Amniotic stem cell (primary cell): ENCODE results near the gene CRYGN.

ENCODE experiments used
- DNase-seq: peaks from one replicate; lab custom pipeline; 2025; lab: John Stamatoyannopoulos, UW

Gene CRYGN

GRCh38 chr7:151391358-151391730 is 48.6 kb downstream of the CRYGN start:
- no peak for DNase-seq

DNA sequence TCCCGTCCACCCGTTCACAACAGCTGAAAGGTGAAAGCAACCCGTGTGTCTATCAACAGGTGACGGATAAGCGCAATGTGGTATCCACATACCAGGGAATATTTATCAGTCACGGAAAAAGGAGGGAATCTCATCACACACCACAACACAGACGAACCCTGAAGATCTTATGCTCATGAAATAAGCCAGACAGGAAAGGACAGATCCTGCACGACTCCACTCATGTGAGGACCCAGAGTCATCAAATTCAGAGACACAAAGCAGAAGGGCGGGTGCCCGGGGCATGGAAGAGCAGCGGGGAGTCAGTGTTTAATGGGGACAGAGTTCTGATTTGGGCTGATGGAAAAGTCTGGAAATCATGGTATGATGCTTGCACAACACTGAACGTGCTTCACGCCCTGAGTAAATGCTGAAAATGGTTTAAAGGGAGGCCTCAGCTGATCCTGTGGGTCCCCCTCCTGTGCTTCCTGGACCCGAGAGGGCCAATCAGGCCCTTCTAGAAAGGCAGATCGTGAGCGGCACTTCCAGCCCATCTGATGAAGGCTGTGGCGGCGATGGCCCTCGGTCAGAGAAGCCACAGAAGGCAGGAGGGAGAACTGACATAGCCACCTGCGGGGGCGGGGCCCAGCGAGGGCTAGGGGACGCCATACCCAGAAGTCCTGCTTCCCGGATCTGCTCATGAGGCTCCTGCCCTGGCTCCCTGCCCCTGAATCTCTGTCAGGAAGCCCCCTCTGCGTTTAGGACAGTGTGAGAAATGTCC is 49.2 kb downstream of the CRYGN start:
- no peak for DNase-seq

- DNase-seq: no peak
Observed at GRCh38 chr7:151389768-151390597, 50.0 kb downstream of the CRYGN start.

- no peak for DNase-seq
Observed at GRCh38 chr7:151389096-151389767, 50.7 kb downstream of the CRYGN start.

DNA sequence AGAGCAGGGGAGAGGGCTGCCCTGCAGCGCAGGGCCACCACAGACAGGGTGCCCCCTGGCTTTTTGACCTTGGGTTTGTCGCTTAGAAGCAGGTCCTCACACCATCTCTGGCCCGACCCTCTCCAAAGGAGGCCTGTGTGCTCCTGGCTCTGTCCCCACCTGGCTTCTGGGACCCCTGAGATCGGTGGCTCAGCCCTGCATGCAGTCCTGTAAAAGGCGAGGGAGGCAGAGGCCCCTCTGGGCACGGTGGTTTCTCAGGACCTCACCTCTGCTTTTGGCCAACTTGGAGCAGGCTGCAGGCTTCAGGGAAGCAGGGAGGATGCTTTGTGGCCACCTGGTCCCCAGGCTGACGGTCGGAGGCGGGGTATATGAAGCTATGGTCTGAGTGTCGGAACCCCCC is 51.5 kb downstream of the CRYGN start:
- no peak for DNase-seq

GRCh38 chr7:151388007-151388297 is 52.0 kb downstream of the CRYGN start:
- DNase-seq: no peak

GRCh38 chr7:151387161-151388006 is 52.6 kb downstream of the CRYGN start:
- DNase-seq: no peak

GRCh38 chr7:151386301-151387160 is 53.4 kb downstream of the CRYGN start:
- no peak for DNase-seq

DNA sequence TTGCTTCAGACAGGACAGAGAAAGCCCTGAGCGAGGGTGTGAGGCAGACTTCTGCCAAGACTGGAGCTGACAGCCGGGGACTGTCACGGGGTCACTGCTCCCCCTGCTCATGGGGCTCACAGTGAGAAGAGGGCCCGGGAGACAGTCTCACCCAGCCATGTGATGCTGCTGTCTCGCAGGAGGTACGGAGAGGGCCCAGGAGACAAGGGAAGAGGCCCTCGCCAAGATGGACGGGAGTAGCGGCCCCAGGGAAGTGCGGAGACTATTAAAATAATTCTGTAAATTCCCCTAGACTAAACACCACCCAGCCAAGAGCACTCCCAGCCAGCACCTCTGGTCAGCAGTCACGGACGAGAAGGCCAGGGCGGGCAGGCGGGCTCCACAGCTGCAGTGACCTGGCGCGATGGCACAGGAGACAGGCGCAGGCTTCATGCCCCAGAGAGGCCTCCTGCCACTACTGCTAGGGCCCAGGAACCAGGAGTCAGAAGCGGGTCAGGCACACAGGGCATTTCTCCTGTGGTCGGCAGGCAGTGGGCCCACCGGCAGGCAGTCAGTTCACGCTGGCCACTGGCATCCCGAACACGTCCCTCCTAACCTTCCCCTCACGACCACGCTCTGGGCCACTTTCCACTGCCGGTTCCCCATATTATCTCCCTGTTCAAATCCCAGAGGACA is 54.2 kb downstream of the CRYGN start:
- no peak for DNase-seq

DNA sequence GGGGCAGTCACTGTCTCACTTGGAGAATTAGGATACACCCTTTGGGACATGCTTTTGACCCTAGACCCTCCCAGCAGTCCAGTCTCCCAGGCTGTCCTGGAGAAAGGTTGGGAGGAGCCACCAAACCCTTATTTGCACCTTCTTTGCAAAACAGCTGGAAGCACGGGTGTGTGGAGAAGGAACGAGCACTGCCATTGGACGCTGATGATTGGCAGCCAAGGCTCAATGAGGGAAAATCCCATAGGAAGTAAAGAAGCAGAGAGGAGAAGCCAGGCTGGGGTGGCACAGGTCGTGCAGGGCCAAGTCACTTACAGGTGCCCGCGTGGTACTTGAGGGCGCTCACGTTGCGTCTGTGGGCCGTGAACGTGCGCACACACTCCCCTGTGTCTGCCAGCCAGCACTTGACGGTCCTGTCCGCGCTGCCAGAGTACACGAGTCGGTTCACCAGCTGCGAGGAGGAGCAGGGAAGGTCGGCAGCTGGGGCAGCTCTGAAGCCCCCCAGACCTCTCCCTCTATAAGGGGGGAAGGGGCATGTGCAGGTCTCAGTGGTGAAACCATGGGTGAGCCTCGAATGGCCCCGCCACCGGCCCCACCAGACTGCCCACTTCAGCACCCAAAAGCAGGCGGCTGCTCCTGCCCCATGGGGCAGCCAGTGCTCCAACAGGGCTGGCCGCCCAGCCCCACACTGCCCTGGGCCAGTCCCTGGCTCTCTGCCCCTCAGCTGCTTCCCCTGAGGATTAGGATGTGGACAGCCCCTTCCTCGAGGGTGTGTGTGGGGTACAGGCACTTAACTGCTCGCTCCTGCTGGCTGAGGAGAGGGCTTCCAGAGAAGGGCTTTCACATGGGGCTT is 54.9 kb downstream of the CRYGN start:
- no peak for DNase-seq

DNA sequence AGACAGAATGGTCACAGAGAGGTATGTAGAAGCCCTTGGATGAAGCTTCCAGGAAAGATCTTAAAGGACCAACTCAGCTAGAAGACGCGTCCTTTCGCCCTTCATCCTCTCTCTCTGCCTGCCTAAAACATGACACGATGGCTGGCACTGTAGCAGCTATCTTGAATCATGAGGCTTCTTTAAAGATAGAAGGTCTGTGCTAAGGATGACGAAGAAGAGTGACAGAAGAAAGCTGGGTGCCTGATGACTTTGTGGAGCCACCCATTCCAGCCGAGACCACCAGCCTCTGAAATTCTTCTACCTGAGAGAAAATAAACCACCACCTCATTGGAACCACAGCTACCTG is 55.6 kb downstream of the CRYGN start:
- no peak for DNase-seq

DNA sequence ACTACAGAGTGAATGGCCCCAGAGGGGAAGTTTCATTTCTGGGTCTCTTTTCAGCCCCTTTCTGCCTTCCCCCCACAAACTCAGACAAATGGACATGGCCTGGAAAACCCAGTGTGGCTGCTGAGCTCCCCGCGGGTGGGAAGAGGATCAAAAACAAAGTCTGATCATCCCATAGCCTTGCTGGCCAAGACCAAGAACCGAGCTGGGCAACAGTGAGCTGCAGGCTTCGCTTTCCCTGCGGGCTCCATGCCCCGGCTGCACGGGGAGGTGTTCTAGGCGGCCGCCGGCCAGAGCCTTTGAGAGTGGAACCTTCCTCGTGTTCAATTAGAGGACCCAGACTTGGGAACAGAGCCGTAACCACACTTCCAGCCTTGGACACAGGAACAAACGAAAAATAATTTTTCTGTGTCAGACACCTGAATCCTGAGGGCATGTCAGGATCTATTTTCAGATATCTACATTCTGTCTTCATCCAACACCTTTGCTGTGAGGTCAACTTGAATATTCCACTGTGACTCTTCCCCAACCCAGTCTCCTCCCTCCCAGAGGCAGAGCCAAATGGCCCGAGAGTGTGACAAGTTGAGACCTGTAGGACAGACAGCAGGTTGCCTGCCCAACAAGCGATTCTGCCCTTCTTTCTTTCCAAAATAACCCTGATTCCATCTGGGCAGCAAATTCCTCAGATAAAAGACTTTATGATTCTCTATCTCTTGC is 56.1 kb downstream of the CRYGN start:
- no peak for DNase-seq

GRCh38 chr7:151382079-151382885 is 57.7 kb downstream of the CRYGN start:
- no peak for DNase-seq

- DNase-seq: no peak
Observed at GRCh38 chr7:151381348-151382078, 58.4 kb downstream of the CRYGN start.

- DNase-seq: no peak
Observed at GRCh38 chr7:151381098-151381347, 58.9 kb downstream of the CRYGN start.

DNA sequence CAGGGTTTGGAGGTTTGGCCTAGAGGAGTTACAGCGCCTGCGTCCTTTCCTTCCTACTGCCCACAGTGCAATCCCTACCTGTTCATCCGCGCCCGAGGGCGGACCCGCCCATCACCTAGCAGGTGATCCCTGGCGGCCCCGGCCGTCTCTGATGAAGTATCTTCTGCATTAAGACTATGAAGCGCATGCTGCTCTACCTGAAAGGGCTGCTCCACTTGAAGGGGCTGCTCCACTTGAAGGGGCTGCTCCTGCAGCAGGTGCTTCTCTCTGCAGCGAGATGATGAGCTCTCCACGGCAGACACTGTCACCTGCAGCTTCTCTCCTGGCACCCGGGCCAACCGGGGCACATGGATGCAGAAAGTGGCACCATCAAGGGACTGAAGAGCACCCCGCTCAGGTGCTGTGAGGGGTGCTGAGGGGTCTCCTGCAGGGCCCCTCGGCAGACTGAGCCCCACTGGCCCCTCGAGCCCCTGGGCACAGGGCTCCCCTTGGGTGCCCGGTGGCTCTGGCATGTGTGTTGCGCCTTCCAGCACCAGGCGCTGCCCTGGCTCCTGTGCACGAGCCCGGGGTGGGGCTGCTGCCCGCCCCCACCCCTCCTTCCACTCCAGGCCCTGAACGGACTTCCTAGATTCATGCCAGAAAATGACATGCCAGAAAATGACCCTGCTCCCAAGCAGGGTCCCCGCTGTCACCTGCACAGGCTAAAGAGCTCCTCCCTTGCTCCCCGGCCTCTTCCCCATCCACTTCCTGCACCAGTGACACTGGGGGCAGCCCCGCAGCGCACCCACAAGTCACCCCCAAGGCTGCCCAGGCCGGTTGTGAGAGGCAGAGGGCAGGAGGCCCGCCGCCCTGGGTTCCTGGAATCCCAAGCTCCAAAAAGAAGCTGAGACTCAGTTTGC is 59.5 kb downstream of the CRYGN start:
- no peak for DNase-seq
